Fibroblast of skin of left quadriceps (primary cell): ENCODE measurements around the gene TK2.
"Not testable (repeated sequence)": the region's sequence is repeated elsewhere in the genome, so short reads cannot be mapped to it uniquely, and the experiment has no call there.

Experiments
- DNase-seq, 2 experiments: peaks; one replicate each; pipeline ENCODE4 v3.0.0-alpha.2; 2013; ENCODE audit warnings: low read depth in 2 of 2

Gene TK2

GRCh38 chr16:66549284-66550131, at the start of gene TK2:
Gene TK2, minus strand, starts transcription at chr16:66550122. Its CDS starts 61 bp downstream, at chr16:66550061.
- DNase-seq = peak in 1 of 2 experiments; percentile 45

DNA sequence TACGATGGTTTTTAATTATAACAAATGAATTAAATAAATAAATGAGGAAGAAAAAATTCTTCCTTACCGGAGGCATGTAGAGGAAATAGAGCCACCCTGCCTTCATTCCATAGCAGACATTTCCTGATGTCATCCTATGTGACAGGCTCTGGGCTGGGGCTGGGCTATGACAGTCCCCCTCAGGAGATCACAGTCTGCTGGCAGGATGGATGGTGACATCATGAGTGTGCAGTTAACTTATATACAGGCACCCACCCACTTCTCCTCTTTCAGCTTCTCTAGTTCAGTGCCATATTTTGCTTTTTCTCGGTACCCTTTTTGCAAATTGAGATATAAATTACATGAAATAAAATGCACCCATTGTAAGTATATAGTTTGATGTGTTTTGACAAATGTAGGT, 48.2 kb upstream of the TK2 start:
- no peak for DNase-seq

DNA sequence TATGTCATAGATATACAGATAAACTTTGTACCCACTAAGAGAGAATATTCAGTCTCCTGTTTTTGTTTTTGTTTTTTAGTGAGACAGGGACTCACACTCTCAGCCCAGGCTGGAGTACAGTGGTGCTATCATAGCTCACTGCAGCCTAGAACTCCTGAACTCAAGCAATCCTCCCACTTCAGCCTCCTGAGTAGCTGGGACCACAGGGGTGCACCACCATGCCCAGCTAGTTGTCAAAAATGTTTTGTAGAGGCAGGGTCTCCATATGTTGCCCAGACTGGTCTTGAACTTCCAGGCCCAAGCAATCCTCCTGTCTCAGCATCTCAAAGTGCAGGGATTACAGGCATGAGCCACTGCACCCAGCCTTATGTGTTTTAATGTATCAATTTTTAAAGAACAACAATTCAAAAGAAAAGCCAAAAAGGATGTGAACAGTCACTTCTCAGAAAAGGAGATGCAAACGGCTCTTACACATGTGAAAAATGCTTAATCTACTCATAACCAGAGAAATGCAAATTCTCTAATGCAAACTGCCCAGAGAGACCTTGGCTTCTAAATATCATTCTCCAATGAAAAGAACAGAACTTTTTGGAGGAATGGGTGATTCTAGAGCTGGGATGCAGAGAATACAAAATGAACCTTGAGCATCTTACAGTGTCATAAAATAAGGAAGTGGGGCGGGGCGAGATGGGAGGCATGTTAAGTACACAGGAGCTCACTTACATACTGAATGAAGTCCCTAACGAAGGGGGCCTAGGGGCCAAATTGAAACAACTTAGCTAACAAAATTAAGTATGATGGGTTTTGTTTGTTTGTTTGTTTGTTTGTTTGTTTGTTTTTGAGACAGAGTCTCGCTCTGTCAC, 47.3 kb upstream of the TK2 start:
- no peak for DNase-seq

GRCh38 chr16:66596559-66596958, 46.6 kb upstream of the TK2 start:
- DNase-seq = not testable (repeated sequence)

DNA sequence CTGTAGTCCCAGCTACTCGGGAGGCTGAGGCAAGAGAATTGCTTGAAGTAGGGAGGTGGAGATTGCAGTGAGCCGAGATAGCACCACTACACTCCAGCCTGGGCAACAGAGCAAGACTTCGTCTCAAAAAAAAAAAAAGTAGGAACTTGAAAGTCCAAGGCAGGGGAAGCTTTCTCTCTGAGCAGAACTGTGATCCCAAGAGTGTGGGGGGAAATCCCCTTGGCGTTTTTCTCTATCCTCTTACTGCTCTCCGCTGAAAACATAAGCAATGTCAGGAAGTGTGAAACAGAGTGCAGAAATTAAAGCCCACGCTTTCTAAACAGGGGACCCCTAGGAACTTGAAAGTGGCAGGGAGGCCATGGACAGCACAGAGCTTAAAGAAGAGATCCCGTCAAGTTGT, 44.8 kb upstream of the TK2 start:
- no peak for DNase-seq

GRCh38 chr16:66592814-66593213, 42.9 kb upstream of the TK2 start:
- DNase-seq = no peak

DNA sequence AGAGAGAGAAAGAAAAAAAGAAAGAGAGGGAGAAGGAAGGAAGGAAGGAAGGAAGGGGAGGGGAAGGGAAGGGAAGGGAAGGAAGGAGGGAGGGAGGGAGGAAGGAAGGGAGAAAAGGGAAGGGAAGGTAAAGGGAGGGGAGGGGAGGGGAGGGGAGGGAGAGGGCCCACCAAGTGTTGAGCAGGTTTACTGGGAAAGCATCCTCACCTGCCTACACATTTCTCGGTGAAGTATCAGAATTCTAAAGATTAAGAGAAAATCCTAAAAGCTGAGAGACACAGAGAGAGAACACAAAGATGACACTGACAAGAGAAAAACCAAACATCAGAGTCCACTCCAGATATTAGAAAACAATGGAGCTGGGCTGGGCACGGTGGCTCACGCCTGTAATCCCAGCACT, 42.3 kb upstream of the TK2 start:
- no peak for DNase-seq

DNA sequence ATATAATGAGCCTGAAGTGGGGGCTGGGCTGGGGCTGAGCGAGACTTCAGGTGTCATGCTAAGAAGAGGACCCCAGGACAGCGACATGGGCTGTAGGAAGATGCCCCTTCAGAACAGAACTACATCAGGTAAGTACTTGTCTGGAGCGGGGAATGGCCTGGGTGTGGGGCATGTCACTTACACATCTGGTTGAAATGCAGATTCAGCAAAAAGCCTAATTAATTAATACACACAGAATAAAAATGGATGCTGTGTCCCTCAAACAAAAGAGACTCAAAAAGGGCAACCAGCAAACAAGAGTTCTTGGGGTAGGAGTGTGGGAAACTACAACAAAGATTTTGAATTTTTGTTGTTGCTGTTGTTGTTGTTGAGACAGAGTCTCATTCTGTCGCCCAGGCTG, 41.1 kb upstream of the TK2 start:
- no peak for DNase-seq

- no peak for DNase-seq
These were observed 40.4 kb upstream of the TK2 start for GRCh38 chr16:66590322-66590721.

DNA sequence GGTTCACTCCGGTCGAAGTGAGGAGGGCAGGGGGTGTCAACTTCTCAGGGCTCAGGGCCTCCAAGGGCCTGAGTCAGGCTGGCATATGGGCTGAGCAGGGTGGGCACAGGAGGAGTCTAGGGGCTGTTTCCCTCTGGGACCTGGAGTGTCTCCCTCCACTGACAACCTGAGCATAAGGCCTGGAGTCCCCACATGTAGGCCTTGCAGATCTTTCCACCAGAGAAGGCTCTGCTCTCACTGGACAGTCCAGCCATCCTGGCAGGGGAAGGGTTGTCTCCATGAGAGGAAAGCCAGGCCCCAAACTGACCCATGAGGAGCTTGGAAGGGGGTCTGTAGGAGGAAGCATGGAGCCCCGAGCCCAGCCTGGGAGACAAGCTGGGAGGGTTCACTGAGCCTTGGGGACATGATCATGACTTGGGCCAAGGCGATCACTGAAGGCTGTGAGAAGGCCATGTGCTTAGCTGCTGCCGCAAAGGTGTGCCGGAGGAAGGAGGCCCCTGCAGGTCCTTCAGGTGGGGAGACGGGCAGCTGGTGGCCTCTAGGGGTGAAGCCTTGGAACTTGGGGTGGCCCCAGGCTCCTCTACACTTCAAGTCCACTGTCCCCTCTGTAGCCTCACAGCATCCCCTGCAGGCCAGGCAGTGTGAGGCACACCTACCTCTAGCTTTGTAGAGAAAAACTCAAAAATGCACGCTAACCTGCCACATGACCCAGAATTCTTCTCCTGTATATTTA, 39.2 kb upstream of the TK2 start:
- no peak for DNase-seq

DNA sequence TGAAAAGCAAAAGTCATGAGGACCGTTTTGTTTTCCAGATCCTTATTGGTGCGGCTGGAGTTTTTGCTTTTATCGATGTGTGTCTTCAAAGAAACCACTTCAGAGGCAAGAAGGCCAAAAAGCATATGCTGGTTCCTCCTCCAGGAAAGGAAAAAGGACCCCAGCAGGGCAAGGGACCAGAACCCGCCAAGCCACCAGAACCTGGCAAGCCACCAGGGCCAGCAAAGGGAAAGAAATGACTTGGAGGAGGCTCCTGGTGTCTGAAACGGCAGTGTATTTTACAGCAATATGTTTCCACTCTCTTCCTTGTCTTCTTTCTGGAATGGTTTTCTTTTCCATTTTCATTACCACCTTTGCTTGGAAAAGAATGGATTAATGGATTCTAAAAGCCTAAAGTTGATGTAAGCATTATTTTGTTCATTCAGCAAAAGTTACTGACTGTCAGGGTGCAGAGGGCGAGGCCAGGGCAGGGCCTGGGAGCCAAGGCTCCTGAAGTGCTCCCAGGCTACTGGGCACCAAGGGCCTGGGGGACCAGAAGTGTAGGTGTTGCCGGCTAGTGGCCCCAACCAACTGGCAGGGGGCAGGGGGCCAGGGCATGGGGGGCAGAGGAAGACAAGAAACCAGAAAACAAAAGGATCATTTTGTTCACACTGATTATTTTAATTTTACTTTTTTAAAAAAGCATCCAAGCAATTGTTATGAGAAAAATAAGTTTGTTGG, 38.1 kb upstream of the TK2 start:
- no peak for DNase-seq

DNA sequence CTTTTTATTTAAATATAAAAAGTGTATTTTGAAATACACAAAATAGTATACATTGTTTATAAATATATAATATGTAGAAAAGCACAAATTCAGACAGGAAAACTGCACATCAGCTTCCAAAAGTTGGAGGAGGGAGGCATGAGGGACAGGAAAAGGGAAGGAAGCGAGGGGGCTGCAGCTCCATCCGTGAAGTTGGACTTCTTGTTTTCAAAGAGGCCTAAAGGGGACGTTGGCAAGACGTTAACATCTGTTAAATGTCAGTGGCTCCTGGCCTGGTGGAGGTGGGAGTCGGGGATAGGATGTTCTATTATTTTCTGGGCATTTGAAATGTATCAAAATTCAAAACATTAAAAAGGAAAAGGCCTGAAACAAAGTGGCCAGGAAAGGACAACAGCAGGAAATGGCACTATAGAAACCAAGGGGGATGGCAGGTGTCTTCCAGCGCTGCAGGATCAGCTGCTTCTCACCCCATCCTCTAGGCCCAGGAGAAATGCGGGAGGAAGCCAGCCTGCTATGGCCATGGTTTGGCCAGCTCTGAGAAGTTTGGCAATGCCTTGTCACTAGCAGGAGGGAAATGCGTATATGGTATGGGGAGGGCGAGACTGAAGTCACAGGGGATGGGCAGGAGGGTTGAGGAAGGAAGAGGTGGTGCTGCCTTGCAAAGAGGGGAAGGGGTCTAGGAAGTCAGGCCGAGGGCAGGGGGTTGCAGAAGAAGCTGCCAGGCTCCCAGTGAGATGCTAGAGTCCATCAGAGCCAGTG, 35.7 kb upstream of the TK2 start:
- no peak for DNase-seq

DNA sequence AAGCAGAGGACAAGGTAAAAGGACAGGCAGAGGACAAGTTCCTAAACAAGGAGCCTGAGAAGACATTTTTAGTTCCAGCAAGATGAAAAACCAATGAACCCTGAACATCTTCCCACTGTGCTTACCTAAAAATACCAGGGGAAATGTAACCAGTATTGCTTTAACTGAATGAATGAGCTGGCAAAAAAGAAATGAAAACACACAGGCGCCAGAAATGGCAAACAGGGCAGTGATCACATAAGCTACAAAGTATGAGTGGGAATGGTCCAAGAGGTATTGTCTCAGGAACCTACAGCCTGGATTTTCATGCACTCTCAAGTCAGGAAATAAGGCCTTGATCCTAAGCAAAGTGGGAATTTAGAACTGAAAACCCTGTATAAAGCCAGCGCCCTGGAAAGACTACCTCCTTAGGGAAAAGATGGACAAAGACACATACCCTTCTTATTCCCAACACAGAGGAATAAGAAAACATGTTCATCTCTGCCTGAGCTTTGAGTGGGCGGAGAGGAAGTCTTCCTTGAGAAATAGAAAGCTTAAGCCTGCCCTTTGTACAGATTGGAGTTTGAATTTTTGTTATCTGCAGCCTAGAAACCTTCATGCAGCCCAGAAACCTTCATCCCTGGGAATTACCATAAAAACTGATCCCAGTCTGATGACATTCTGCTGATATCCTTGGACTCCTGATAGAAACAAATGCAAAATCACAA, 31.5 kb upstream of the TK2 start:
- no peak for DNase-seq

DNA sequence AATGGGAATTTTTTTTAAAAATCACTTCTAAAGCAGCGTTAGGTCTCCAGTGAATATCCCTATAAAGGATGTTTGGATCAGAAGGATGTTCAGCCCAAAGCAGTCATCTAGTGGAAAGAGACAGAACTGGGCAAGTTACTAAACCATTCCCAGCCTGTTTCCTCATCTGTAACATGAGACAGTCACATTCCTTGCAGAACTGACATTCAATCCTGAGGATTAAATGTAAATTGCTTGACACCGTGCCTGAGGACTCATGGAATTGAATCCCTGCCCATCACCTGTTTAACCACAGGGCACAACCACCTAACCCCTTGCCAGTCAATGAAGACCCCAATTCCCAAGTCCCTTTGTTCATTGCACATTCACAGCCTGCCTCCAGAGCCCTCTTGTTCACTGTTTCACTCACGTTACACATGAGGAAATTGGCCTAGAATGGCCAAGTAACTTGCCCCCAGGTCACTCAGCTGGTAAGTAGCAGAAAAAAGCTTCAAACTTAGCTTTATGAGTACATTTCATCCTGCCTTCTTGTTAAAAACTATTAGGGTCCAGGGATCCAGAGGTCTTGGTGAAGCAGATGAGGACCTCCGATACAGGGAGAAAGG, 30.8 kb upstream of the TK2 start:
- DNase-seq = peak; percentile 51

DNA sequence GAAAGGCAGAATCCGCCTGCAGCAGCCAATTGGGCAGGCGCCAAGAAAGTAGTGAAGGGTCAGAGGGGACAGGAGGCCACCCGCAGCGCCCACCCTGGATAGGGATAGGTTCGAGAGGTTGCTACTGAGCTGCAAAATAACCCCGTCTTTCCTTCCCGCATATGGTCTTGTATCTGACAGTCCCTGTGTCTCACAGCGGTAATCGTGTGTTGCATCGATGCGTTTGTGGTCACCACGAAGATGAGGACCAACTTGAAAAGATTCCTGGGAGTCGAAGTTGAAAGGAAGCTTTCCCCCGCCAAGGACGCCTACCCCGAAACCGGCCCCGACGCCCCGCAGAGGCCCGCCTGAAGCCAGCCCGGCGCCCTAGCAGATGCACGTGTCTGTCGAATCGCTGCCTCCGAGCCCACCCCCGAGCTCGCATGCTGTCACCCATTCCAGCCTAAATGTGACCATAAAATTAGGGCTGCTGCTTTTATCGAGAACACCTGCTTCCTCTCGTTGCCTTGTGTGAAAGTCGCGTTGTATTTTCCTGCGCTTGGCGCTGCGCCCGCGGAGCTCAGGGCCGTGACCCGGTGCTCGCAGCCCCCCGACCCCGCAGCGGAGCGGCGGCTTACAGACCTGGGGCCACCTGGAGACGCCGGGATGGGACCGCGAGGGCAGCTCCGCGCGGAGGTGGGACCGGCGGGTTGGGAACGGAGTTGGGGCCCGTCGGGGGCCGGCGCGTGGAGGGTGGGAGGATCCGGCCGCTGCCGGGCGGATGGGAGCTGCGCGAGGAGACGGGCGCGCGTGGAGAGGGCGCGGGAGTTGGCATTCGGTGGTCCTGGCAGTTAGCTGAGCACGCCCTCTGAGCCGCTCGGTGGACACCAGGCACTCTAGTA, 29.0 kb upstream of the TK2 start, which contains the start of gene CMTM2:
Gene CMTM2 (plus strand): TSS at position 813 of the 881 bp plus-strand sequence. CDS start 145 bp downstream, outside the sequence.
- DNase-seq = no peak

GRCh38 chr16:66576296-66576695, 26.4 kb upstream of the TK2 start:
- DNase-seq = no peak

- no peak for DNase-seq
These were observed 25.1 kb upstream of the TK2 start for GRCh38 chr16:66575060-66575459.

DNA sequence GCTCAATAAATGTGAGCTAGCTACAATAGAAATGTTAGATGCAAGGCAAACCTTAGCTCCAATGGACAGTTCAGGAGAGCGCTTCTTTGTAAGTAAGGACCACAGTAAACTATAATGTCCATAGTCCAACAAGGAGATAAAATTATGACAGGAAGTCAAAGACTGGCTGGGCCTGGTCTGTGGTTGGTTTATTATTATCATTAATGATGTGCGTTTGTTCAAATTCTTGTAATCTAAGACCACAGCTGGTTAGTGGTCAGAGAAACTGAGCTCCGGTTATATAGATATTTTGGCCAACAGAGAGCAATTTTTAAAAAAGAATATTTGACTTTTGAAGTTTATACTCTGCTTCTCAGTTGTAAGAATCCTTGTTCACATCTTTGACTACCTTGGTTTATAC, 24.6 kb upstream of the TK2 start:
- no peak for DNase-seq

DNA sequence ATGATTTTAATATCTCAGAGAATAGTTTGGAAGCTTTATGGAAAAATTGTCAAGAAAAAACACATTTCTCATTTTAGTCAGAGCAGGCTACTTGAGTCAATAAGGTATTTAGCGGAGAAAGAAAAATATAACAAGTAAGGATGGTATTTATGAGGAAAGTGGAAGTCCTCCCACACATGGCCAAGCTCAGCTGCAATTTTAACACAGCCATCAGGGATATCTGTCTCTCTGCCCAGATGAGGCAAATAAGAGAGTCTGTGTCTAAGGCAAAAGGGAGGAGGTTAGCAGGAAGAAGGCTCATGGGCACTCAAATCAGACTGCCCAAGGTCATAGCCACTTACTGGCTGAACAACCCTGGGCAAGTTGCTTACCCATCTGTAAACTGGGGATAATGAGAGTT, 24.2 kb upstream of the TK2 start:
- DNase-seq = no peak
